NCI-H1694 (cell line): ENCODE measurements around the gene GRIK3.
"Not testable (repeated sequence)": the region's sequence is repeated elsewhere in the genome, so short reads cannot be mapped to it uniquely, and the experiment has no call there.

Experiments used
- DNase-seq: peaks from one replicate; lab custom pipeline; 2025; lab: John Stamatoyannopoulos, UW

Gene GRIK3

DNA sequence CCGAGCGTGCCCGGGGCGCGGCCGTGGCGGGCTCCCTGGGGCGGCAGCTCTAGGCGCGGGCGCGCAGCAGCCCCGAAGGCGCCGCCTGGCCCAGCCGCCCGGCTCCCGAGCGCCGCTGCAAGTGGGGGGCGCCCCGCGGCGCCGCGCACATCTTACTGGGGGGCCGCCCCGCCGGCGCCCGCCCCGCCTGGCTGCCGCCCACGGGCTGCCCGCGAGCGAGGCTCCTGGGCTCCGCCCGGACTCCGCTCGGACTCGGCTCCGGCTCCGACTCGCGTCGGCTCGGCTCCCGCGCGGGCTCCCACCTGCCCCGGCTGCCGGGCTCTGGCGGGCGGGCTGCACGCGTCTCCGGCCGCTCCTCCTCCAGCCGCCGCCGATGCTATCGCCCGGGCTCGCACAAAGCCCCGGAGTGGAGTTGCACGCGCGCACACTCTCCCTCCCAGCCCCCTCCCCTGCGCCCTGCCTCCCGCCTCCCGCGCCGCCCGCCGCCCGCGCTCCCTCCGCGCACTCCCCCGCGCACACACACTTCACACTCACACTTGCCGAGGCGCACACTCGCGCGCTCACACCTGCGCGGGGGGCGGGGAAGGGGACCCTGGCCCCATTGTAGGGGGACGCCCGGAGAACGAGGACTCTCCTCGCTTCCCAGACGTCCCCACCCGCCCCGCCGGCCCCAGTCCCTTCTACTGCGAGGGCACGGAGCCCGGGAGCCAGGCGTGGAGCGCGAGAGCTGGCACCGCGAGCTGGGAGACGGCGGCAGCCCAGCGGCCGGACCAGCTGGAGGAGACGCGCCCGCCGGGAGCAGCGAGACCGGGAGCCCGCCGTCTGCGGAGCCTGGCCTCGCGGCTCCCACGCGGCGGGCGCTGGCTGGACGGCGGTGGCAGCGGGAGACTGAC, at the start of gene GRIK3:
Gene GRIK3 (minus strand): TSS at position 395 of the 893 bp plus-strand sequence. CDS start 407 bp downstream, outside the sequence.
- DNase-seq = no peak

DNA sequence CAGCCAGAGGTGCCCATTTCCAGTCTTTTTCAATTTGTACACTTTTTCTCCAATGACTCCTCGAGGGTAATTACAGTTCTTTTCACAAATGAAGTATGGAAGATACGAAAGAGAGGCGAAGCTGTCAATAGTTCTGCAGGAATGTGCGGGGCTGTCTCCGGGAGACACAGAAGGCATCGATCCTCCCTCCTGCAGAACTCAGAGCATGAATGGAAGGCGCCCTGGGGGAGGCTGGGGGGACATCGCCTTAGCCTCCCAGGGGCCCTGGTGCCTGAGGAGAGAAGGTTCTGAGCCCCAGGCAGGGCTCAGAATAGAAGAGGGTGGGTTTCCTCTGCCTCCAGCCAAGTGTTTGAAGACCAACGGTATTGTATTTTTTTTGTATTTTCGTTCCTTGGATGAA, 49.7 kb upstream of the GRIK3 start:
- DNase-seq = no peak

DNA sequence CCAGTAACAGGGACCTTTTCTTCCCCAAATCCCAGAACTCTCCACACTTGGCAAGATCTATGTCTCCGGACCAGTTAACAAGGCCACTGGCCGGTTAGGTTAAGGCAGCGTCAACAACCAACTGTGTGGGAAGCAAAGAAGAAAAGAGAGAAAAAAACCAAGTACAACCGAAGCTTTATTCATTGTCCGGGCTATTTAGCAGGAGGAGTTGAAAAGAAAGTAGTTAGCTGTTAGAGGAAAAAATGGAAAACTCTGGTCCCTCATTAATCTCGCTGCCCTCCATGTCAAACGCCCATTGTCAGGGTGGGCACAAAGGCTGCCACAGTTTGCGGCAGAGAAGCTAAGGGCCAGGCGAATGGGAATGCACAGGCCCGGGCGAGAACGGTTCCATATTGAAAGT, 49.3 kb upstream of the GRIK3 start:
- DNase-seq = no peak

DNA sequence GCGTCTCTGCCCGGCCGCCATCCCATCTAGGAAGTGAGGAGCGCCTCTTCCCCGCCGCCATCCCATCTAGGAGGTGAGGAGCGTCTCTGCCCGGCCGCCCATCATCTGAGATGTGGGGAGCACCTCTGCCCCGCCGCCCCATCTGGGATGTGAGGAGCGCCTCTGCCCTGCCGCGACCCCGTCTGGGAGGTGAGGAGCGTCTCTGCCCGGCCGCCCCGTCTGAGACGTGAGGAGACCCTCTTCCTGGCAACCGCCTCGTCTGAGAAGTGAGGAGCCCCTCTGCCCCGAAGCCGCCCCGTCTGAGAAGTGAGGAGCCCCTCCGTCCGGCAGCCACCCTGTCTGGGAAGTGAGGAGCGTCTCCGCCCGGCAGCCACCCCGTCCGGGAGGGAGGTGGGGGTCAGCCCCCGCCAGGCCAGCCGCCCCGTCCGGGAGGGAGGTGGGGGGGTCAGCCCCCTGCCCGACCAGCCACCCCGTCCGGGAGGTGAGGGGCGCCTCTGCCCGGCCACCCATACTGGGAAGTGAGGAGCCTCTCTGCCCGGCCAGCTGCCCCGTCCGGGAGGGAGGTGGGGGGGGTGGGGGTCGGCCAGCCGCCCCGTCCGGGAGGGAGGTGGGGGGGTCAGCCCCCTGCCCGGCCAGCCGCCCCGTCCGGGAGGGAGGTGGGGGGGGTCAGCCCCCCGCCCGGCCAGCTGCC, 46.1 kb upstream of the GRIK3 start:
- DNase-seq = not testable (repeated sequence)

DNA sequence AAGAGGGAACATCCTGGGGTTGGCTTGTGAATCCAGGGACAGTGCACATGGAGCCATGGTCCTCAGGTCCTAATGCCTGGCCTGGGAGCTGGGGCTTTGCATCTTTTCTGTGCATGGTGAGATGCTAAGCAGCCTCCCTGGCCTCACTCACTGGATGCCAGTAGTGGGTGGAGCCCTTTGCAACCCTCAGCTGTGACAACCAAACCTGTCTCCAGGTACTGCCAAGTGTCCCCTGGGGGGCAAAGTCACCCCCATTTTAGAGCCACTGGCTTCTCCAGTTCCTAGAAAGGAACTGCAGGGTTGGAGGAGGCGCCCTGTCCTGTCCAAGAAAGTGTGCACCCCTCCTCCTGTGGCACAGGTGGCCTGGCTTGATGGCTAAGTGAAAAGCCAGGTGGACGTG, 44.6 kb upstream of the GRIK3 start:
- no peak for DNase-seq

DNA sequence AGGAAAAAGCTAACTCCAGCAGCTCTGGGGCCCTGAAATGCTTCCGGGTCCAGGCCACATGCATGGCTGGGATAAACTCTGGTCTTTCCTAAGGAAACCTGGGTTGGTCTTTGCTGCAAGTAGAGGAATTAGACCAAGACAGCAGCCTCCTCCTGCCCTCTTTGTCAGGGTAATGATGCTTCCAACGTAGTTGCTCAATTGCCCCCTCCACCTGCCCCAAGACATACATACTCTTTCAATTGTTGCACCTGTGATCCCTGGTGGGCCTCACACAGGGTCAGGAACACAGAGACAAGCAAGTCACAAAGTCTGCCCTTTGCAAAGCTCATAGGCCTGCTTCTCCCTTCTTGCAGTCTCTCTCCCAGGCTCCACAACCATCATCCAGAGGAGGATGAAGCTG, 41.9 kb upstream of the GRIK3 start:
- no peak for DNase-seq

DNA sequence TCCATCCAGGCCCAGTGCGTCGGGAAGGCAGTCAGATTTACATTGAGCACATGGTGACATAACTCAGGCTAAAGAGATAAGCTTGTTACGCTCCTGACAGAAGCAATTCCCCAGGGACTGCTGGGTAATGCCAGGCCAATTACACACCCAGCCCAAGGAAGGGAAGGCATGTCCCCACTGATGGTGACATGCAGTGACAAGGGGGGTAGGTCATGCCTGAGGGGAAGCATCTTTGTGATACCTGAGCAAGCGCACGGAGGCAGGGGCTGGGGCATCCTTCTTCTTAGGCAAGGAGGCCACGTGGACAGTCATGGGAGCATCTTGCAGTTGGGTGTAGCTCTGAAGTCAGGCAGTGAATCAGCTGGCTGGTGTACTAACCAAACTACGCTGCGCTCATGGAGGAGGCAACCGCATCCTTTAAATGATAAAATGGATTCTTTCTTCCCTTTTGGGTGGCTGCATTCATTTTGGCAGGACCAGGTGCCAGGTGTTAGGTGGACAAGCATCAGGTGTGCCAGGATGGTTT, 39.6 kb upstream of the GRIK3 start:
- no peak for DNase-seq

DNA sequence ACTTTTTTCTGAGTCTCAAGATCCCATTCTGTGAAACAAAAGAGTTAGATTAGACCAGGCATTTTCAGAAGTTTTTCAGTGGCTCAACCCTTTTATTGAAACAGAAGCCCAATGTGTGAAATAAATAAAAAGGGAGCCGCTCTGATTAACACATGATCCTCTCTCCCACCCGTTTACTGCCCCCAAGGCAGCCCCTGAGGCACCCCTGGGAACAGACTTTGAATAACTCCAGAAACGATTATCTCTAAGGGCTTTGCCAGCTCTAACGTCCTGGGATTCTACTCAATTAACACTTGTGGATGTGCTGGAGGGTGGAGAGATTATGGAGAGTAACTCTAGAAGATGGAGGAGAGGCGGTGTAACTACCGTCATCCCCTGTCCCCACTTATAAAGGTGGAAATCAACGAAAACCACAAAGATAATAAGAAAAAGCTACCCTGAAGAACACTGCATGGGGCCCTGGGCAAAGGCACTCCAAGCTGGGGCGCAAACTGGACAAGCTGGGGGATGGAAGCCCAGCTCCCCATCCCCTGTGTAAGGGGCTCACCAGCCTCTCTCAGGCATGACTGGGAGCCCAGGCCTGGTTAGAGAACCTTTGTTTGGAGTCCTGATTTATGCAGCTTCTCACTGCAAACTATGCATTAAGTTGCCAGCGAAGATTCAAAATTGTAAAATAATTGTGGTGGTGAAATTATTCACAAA, 39.0 kb upstream of the GRIK3 start:
- no peak for DNase-seq

DNA sequence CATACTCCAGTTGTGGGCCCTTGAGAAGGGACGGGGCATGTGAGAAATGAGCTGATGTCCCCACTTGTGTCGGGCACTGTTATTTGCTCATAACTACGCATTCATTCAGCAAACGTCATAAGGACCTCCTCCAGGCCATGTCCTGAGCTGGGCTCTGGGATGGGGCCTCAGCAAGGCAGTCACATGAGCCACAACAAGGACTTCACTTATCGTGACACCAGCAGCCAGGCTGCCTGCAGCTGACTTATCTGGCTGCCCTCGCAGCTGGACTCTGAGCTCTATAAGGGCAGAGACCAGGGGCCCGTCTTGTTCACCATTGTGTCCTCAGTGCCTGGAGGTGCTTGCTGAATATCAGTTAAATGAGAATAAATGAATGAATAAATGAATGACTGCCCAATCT, 37.5 kb upstream of the GRIK3 start:
- no peak for DNase-seq

DNA sequence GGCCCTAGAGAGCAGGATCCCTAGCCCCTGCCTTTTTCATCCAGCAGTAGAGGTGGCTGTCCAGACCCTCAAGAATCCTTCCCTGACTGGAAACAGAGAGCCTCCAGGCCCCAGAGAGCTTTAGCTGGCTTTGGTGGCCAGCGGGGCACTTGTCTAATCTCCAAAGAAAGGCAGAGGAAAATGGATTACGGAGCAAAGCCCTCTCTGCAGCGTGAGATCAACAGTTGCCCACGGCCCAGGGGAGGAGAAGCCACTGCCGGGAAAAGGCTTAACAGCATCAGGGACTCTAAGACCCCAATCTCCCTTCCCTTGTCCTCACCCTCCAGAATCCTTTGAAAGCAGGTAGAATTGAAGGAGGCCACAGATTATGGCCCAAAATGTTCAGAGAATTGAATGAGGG, 35.8 kb upstream of the GRIK3 start:
- DNase-seq = no peak

DNA sequence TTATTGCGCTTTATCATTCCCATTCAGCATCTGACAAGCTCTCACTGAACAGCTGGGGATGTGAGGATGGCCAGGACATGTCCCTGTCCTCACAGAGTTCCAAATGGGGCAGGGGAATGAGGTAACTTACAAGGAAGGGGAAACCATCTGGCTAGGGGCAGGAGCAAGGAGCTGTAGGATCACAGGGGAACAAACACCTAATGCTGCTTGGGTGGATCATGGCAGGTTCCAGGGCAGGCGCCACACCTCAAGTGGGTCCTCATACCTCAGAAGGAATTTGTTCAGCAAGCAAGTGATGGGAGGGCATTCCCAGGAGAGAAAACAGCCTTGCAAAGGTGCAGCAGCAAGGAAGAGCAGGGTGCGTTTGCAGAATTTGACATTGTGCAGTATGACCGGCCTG, 35.1 kb upstream of the GRIK3 start:
- DNase-seq = peak; percentile 10

DNA sequence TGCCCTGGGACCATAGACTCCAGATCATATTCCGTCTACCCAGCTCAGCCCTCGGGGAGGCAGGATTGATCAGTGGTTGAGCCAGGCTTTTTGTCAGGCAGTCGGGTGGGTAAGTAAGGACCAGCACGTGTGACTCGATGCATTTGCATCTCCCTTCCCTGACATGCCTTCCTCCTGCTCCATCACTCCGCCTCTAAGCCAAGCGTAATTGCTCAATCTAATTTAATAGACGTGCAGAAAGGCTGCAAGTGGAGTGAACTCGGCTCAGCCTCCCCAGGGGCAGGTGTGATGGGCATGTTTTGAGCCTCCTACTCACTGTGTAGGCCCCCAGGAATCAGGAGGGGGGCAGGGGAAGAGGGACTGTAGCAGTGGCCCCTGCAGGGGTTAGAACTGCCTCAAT, 34.6 kb upstream of the GRIK3 start:
- DNase-seq = peak; percentile 62

DNA sequence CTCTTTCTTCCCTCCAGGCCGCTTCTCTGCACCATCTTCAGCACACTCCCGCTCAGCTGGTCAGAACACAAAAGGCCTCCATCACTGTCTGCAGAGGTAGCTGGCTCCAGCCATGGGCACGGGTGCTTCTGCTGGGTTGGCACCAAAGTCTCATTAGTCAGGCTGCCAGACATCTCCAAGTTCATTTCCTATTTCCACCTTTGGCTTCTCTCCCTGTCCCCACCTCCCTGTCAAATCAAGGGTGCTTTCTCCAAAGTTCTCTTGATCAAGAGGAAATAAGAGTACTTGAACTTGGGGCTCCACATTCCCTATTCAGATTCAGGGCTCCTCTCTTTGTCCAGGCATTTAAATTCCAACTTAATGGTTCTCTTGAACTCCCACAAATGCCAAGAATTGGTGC, 33.9 kb upstream of the GRIK3 start:
- DNase-seq = no peak

DNA sequence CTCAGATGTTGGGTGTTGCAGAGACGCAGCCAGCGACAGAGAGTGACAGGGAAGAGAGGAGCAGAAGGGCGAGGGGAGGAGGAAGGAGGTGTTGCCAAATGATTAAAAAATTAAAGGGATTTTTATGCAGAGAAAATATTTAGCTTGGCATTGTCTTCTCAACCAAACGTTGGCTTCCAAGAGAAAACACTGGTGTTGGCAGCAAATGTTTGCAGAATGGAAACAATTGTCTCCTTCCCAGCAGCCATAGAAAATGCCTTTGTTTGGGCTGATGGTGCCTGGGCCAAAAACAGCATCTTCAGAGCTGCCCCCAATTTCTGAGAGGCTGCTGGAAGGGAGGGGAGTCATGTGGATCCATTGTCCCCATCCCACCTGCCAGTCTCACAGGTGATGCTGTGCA, 29.7 kb upstream of the GRIK3 start:
- no peak for DNase-seq

DNA sequence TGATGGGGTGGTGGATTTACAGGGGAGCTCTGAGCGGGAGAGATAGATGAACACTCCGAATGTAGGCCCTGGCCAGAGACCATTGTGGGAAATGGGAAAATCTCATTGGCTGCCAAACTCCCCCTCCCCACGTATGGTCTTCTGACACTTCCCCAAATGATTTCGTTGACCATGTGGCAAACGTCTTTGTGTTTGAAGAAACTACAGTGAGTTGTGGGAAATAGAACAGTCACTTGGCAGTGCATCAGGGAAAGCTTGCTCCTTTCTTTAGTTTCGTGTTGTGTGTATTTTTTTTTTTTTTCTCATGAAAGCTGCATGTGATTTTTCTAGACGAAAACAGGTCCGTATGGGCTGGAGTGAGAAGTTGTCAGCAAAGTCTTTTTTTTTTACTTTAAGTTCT, 25.0 kb upstream of the GRIK3 start:
- no peak for DNase-seq

DNA sequence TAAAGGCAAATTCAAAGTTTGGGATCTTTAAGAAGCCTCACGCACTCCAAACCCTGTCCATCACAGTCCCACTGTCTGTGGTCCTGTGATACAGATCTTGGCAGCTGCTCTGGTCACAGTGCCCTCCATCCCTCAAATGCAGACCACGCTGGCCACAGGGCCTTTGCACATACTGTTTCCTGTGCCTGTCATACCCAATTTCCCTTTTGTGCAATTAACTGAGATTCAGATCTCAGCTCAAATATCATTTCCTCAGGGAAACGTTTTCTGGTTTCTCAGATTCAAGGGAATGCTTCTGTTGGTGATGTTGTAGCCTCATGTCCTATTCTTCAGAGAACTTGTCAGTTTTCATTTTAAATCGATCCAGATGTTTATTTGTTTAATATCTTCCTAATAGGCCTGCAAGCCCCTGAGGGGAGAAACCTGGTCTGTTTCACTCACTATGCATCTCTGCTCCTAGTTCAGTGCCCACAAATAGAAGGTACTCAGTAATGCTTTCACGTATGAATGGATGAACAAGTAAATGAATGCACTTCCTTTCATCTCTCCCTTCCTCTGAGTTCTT, 24.2 kb upstream of the GRIK3 start:
- DNase-seq = no peak

DNA sequence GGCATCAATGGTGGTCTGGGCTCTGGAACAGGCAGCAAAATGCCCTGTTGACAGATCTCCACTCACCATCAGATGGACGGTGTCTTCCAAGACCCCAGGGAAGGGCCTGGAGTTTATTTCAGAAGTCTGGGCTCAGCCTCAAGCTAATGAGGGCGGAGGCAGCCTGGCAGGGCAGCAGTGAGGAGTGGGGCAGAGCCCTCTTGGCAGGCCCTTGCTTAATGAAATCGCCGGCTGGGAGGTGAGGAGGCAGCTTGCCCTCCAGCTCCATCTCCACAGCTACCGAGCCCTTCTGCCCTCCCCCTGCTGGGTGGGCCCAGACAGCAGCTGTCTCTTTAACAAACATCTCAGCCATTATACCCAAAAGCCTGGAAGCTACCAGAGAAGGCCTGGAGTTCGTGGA, 22.0 kb upstream of the GRIK3 start:
- peak; percentile 40 for DNase-seq

DNA sequence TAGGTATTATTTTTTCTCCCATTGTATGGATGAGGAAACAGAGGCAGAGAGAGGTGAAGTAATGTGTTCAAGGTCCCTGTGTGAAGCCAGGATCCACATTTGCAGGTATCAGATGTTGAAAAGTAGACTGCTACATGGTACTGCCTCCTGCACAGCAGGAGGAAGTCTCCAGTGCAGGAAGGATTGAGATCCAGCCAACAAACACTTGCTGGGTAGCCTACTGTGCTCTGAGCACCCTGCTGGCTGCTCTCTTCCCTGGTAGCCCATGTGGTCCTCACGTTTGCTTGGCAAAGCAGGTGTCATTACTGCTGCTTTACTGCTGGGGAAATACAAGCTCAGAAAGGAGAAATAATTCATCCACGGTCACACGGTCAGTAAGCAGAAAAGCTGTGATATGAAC, 21.3 kb upstream of the GRIK3 start:
- no peak for DNase-seq

DNA sequence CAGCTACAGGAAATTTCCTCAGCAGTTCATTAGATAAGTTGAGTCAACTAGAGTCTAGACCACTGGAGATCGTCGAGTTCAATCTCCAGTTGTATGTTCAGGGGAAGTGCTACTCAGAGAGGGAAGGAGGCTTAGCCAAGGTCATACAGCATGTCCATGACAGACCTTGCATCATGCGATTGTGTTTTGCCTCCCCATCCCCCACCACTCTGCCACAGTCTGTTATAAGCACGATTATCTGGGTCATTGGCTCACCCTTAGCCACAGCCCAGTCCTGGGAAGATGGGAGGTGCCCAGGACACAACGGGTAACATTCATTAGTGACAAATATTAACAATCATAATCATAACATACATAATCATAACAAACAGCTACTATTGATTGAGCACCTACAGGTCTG, 18.9 kb upstream of the GRIK3 start:
- no peak for DNase-seq

DNA sequence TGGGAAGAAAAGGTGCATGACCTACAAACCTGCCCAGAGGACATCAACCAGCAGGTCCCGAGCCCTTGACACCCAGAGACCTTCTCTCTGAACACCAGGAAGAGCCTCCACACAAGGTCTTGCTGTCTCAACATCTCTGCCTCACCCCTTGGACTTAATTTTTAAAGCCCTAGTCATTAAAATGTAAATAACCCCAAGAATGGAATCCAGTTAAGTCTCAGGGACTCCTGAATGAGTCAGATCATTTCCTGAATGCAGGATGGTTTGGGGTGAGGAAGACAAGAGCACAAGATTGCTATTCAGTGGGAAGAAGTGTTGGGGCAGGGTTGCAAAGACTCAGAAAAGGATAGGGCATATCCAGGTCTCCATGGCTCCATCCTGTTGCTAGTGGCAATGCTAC, 17.8 kb upstream of the GRIK3 start:
- no peak for DNase-seq

DNA sequence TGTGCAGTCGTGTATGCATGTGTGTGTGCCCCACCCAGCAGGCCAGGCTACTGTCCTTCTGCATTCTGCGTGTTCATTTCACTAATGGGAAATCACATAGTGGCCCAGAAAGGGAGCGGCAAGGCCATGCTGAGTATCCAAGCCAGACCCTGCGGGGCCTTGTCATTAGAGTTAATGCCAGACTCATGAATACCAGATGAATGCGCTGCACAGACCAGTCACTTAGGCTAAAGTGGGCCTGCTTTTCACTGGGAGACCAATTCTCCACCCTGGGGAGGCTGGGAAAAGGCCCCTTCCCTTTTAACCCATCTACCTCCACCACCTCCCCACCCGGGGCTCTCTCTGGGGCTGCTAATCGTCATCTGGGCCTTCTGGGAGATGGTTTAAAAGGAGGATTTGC, 17.0 kb upstream of the GRIK3 start:
- no peak for DNase-seq

DNA sequence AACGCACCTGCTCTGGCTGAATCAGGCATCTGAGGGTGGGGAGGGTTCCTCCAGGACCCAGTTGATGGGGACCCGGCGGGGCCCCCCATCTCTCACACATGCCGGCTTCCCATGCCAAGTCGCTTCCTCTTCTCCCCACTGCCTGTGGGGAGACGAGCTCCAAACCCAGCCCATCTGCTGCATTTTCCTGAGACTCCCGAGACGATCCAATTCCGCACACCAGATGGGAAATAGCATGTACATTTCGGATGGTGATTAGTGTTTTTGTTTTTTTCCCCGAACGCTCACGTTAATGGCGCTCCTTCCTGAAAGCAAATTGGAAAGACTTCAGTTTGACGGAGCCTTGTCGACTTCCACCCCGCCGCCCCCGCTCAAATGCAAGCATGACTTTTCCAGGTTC, 13.2 kb upstream of the GRIK3 start:
- DNase-seq = peak; percentile 70
